GM04503 (cell line): ENCODE results near the gene AP1M2.
"Not testable (repeated sequence)": the region's sequence is repeated elsewhere in the genome, so short reads cannot be mapped to it uniquely, and the experiment has no call there.

Experiments
- DNase-seq: peaks from one replicate; pipeline ENCODE4 v3.0.0-alpha.2; 2012; ENCODE audit warnings: low read depth

AP1M2 gene

DNA sequence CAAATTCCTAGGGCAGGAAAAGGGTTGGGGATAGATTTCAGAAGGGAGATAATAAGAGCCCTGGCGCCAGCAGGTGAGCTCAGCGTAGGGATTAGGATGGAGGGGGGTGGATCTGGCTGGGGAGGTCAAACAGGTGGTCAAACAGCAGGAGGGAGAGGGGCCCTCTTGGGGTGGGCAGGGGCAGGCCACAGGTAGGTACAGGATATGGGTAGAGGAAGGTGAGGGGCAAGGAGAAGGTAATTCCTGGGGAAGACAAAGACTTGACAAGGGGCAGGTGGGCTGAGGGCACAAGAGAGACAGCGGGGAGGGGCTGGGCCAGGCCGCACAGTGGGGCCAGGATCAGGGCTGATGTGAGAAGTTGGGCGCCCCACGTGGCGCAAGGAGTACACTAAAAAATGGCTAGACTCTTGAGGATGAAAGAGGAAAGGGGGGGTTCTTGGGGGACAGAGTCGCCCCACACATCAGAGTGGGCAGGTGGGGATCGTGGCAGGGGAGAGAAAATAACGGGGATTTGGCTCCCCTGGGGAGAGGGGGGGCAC lies 22.0 kb downstream of the AP1M2 start:
- DNase-seq: no peak

- no peak for DNase-seq
Measured at GRCh38 chr19:10562609-10563008, 24.5 kb downstream of the AP1M2 start.

DNA sequence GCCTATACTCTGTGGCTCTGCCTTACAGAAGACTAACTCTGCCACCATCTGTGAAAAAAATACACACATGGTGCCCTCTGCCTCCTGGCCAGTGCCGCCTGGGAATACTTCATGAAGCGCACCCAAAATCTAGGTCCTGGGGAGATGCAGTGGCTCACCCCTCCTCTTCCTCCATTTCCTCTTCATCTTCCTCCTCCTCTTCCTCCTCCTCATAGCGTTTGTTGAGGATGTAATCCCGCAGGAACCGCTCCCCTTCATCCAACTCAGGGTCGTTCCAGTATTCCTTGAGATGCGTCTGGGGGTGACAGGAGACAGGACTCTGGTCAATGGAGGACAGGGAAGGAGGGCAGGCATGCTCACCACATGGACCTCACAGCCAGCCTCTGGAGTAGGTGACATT lies 27.0 kb downstream of the AP1M2 start:
- DNase-seq: no peak

DNA sequence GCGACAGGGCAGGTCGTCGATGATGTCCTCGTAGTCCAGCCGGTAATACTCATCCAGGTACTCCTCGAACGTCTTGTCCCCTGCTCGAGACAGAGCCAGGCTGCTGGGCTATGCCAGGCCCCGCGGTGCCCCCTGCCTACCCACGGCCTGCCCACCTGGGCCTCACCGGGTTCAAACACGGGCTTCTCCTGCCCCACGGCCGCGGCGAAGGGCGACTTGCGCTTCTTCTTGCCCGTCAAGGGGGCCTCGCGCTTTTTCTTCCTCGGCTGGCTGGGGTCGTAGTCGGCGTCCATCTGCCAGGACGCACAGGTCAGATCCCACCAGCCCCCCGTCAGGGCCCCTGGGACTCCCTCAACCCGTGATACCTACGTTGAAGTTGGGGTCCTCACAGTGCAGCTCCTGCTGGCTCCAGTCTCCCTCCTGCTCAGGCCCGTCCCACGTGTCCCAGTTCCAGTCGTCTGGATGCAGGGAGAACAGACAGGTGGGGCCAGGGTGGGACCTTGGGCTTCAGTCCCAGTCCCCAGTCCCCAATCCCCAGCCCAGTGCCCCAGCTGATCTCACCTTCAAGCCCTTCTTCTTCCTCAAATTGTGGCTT lies 29.4 kb downstream of the AP1M2 start:
- DNase-seq: no peak

DNA sequence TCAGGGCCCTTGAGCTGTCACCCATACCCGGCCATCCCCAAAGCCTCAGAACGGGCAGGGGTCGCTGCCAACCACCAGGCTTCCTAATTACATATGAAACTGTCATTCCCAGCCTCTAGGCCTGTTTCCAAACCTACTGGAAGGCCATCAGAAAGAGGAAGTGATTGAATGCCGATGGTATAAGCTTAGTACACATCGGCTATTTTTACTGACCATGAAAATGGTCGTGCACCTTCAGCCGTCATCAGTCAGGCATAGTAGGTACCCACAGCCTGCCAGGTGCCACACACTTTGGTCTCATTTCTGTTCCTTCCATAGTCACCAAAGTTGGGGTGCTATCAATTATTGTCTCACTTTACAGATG lies 31.5 kb downstream of the AP1M2 start:
- DNase-seq: no peak

DNA sequence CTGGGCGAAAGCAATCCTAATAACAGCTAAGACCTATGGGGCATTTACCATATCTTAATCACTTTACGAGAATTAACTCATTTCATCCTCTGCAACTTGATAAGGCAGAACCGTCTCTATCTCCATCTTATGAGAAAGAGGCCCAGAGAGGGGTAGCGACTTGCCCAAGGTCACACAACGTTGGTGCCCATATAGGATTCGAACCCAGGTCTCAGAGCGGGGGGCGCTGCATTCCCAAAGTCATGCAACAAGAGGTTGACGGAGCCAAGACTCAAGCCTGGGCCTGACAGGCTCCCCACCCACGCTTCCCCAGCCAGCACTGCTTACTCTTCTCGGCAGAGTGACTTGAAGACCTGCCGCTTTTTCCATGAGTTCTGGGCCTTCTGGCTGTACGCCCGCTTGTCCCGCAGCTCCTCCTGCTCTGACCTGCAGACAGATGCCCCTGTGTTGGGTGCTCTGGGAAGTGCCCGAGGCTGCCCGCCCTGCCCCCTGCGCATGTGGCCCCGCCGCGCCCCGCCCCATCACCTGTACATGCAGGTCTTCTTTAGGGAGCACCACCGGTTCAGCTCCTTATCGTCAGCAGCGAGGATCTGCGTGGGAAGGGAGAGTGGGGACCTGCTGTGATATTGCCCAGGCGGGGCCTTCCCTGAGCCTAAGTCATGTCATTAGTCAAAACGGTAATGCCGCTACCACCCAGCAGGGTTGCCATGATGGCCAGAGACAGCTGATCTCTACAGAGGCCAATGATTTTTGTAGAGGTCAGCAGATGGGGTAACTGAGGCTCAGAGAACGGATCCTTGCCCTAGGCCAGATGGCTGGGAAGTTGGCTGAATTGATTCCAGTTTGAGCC lies 32.1 kb downstream of the AP1M2 start:
- no peak for DNase-seq

DNA sequence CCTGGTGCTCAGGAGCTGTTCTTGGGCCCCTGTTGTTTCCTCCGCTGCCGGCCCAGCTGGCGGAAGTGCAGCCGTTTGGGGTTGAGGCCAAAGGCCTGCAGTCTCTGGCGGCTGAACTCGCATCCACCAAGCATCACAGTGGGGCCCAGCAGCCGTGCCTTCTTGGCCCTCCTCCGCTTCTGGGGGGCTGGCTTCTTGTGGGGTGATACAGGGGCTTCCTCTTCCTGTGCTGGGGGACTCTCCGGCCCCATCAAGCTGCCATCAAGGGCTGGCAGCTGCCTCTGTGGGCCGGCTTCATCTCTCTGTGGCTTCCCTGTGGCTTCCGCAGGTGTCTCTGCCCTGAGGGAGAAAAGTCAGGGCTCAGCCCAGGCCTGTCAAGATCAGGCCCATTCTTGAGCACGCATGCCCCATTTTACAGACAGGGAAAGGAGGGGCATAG lies 33.1 kb downstream of the AP1M2 start:
- DNase-seq: no peak

DNA sequence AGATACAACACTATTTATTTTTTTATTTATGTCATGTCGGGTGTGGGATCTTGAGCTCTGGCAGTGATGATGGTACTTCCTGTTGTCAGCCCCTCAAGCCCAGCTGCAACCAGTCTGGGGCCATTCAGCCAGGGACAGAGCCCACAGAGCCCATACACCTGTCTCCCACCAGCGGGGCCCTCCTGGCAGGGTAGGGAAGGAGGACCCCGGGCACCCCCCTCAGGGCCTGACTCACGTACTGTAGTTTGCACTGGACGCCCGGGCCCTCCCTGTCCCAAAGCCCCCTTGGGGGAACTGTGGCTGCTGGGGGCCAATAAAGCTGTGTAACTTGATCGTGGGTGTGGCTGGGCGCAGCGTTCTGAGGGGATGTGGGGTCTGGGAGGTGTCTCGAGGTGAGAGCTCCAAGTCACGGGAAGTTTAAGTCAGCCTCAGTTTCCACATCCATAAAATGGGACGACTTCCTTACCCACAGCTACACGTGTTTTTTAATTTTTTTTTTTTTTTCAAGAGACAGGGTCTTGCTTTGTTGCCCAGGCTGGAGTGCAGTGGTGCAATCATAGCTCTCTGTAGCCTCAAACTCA lies 33.9 kb downstream of the AP1M2 start:
- no peak for DNase-seq

DNA sequence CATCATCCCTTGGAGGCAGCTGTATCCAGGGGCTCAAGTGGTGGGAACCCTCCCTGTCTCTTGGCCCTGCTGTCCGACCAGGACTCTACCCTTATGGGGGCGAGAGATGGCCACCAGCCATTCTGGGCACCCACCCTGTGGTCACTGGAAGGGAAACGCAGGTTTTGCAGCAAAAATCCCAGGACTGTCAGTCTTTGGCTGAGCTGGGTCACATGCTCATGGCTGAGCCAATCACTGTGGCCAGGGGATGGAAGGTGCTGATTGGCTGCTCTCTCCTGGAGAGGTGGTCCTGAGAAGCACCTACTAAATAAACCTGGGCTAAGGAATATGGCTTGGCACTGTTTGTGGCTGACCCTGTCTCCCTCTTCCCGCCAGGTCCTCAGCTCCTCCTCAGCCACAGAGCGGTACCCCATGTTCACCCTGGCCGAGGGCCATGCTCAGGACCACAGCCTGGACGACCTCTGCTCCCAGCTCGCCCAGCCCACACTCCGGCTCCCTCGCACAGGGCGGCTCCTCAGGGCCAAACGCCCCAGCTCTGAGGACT lies 34.5 kb downstream of the AP1M2 start:
- DNase-seq: no peak

GRCh38 chr19:10551698-10552301 lies 35.3 kb downstream of the AP1M2 start:
- no peak for DNase-seq

- not testable (repeated sequence) for DNase-seq
Measured at GRCh38 chr19:10551006-10551405, 36.1 kb downstream of the AP1M2 start.

DNA sequence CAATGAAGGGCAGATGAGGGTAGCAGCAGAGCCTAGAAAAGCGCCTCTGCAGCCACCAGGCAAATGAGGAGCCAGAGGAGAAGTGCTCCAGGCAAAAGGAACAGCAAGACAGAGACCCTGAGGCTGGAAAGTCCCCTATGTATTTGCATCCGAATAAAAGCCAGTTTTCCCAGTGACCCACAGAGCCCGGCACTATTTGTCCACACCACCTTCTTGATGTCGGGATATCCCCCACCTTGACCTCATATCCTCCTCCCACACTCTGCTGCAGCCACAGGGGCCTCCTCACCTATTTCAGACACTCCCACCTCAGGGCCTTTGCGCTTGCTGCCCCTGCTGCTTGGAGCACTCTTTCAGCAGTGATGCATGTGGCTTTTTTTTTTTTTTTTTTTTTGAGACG lies 36.8 kb downstream of the AP1M2 start:
- DNase-seq: no peak

DNA sequence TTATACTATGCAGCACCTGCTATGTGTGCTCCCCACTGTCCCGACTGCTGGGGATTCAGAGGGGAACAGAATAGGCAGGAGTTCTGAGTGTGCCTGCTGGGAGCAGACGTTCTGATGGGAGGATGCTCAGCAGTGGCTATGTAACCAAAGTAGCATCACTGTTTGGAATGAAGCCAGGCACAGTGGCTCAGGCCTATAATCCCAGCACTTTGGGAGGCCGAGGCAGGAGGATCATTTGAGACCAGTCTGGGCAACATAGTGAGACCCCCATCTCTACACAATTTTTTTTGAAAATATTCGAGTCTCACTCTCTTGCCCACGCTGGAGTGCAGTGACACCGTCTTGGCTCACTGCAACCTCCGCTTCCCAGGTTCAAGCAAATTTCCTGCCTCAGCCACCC lies 37.4 kb downstream of the AP1M2 start:
- DNase-seq: no peak

DNA sequence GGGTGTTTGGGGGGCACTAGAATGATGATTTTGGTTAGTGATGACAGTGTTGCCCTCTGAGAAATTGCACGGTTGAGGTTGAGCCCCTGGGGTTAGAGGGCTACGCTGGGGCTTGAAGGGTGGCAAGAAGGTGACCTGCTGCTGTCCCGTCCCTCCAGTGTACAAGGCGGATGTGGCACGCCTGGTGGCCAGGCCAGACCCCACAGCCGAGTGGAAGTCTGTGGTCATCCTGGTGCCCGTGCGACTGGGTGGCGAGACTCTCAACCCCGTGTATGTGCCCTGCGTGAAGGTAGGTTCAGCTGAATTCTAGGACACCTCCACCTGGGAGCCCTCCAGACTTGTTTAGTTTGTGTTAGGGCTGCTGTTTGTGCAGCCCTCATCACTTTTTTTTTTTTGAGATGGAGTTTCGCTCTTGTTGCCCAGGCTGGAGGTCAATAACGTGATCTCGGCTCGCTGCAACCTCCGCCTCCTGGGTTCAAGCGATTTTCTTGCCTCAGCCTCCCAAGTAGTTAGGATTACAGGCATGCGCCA lies 38.3 kb downstream of the AP1M2 start:
- DNase-seq: no peak

DNA sequence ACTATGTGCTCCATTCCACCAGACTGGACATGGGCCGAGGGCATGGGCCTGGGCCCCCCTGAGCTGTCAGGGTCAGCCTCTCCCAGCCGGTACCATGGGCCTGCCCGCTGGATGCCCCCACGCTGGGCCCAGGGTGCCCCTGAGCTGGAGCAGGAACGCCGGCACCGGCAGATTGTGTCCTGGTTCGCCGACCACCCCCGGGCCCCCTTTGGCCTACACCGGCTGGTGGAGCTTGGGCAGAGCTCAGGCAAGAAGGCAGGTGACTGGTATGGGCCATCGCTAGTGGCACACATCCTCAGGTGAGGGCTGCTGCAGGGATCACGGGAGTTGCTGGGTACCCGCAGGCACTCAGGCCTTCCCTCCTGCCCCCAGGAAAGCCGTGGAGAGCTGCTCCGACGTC lies 40.3 kb downstream of the AP1M2 start:
- DNase-seq: no peak

GRCh38 chr19:10544753-10545251 lies 42.3 kb downstream of the AP1M2 start:
- no peak for DNase-seq

- DNase-seq: no peak
Measured at GRCh38 chr19:10544242-10544752, 42.8 kb downstream of the AP1M2 start.

GRCh38 chr19:10543420-10544241 lies 43.5 kb downstream of the AP1M2 start, which contains the start of gene ATG4D:
ATG4D (plus strand) TSS chr19:10543904; CDS start chr19:10544091, 187 bp downstream.
- DNase-seq: no peak

DNA sequence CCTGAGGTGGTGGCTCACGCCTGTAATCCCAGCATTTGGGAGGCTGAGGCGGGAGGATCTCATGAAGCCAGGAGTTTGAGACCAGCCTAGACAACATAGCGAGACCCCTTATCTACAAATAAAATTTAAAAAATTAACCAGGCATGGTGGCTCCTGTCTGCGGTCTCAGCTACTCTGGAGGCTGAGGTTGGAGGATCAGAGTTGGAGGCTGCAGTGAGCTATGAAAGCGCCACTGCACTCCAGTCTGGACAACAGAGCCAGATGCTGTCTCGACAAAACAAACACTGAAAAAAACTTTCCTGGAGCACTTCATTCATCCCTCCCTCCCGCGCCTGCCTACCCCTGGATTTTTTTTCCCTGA lies 44.1 kb downstream of the AP1M2 start:
- DNase-seq: no peak

DNA sequence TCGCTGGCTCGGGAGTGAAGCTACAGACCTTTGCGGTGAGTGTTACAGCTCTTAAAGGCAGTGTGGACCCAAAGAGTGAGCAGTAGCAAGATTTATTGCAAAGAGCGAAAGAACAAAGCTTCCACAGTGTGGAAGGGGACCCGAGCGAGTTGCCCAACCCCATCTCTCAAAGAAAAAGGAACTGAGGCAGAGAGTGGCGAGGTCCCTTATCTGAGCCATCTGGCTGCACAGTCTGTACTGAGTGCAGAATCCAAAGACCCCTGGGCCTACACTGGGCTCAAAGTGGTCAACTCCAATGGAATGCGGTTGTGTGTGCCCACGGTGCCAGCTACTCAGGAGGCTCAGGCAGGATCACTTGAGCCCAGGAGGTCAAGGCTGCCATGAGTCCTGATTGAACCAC lies 48.1 kb downstream of the AP1M2 start:
- not testable (repeated sequence) for DNase-seq
